GM13976 (cell line): Measurements from ENCODE around the gene TRIM50.
"Not testable (repeated sequence)": the region's sequence is repeated elsewhere in the genome, so short reads cannot be mapped to it uniquely, and the experiment has no call there.

ENCODE experiments used
- DNase-seq: peaks from one replicate; pipeline ENCODE4 v3.0.0; 2012; ENCODE audit warnings: low spot score
- CTCF ChIP-seq: IDR thresholded peaks from 2 replicates; pipeline ENCODE4 v1.5.1; 2012; ENCODE audit warnings: borderline replicate concordance, mild to moderate bottlenecking; ENCODE audit not compliant: insufficient read depth; ENCODE audit errors: extremely low read depth, missing control alignments, control extremely low read depth
- in situ Hi-C: fragments of 300-500 bp; cut with MboI; formaldehyde crosslinking; loops from one replicate; pipeline ENCODE4 v1.12.0; 2022; ENCODE audit warnings: low sequenced_read_pairs, mixed read lengths, inconsistent platforms; ENCODE audit not compliant: unreplicated experiment

TRIM50 gene

GRCh38 chr7:73316521-73316920, 11.4 kb downstream of the TRIM50 start:
- in situ Hi-C loops, result no loop called here
- TF ChIP-seq CTCF, result no peak
- DNase-seq, result no peak

GRCh38 chr7:73314271-73314670, 13.6 kb downstream of the TRIM50 start:
- in situ Hi-C loops, result no loop called here
- no peak for DNase-seq
- TF ChIP-seq CTCF, result no peak

- no peak for DNase-seq
- in situ Hi-C loops, result no loop called here
- TF ChIP-seq CTCF, result no peak
Measured at GRCh38 chr7:73313521-73313906, 14.4 kb downstream of the TRIM50 start.

- no peak for TF ChIP-seq CTCF
- DNase-seq, result no peak
- in situ Hi-C loops, result no loop called here
Measured at GRCh38 chr7:73312831-73313520, 14.9 kb downstream of the TRIM50 start.

GRCh38 chr7:73311421-73311820, 16.5 kb downstream of the TRIM50 start:
- DNase-seq, in situ Hi-C loops: not testable (repeated sequence)

- DNase-seq, result peak; percentile 95
- no peak for TF ChIP-seq CTCF
- in situ Hi-C loops, result no loop called here
Measured at GRCh38 chr7:73308665-73309214, 19.1 kb downstream of the TRIM50 start, which contains the start of gene NSUN5. TSS of gene NSUN5 (minus strand) at chr7:73308826. CDS start at chr7:73308790, 36 bp downstream.

- peak; percentile 47 for DNase-seq
- no peak for TF ChIP-seq CTCF
- in situ Hi-C loops, result no loop called here
Measured at GRCh38 chr7:73308074-73308664, 19.7 kb downstream of the TRIM50 start.
